HCT116 (cell line): ENCODE results near the gene TSC2. TPM values are rescaled to one million over a fixed set of nuclear protein-coding genes. Genes with fewer than 3 reads are reported as not detected.

ENCODE experiments used
- ATAC-seq: fragments of 200-7000 bp; cut with Tn5 transposase; 2 replicates; pipeline ENCODE4 v1.9.1; 2020; ENCODE audit warnings: mild to moderate bottlenecking, moderate library complexity
- BruUV-seq: library from RNA; stranded (reverse); fragments of 400-500 nt; replicated peaks from 2 replicates; lab custom pipeline; 2021; lab: Mats Ljungman, UMichigan
- CTCF ChIA-PET: fragments of 300-600 bp; sonication (Branson Sonifier 250); formaldehyde crosslinking; loops from one replicate; lab custom pipeline; 2021; ENCODE audit warnings: antibody characterized with exemption; lab: Charles Lee
- POLR2A ChIA-PET: fragments of 300-600, 350-600 bp; sonication (Branson Sonifier 250); formaldehyde crosslinking; loops from one replicate; lab custom pipeline; 2021; ENCODE audit warnings: antibody characterized with exemption; lab: Charles Lee
- RAD21 ChIA-PET, 2 experiments: fragments of 300-600 bp; sonication (Branson Sonifier 250); formaldehyde crosslinking; loops; one replicate each; lab custom pipeline; 2023; ENCODE audit warnings: low total read pairs in 2 of 2; ENCODE audit not compliant: uncharacterized antibody in 2 of 2, unreplicated experiment in 2 of 2, low non-redundant PET in 1 of 2; lab: Charles Lee
- DNase-seq: peaks from one replicate; pipeline ENCODE4 v3.0.0-alpha.2; 2010; ENCODE audit warnings: low read depth, low spot score
- H2AFZ ChIP-seq: fragments of 200-600 bp; shearing (Covaris generic), sonication (generic); 2 replicates; pipeline ENCODE4 v1.6.1; 2017; ENCODE audit warnings: low read depth, mixed run types, mixed read lengths, antibody characterized with exemption, low read length; ENCODE audit not compliant: poor library complexity, severe bottlenecking
- H3K27ac ChIP-seq: 2 replicates; pipeline ENCODE4 v1.5.1; 2012; ENCODE audit warnings: low read depth, low read length
- H3K27me3 ChIP-seq: fragments of 200-600 bp; sonication (generic); 2 replicates; pipeline ENCODE4 v1.6.1; 2016; ENCODE audit warnings: mixed run types, low read length, mixed read lengths; ENCODE audit not compliant: insufficient read depth
- H3K36me3 ChIP-seq, 2 experiments: fragments of 200-500 bp in 1 of 2; fragments of 200-600 bp in 1 of 2; sonication (Bioruptor generic) in 1 of 2; sonication (generic) in 1 of 2; 2 replicates each; pipeline versions ENCODE4 v1.5.1 to v1.6.1; 2014 to 2016; ENCODE audit warnings: low read length in 2 of 2, inconsistent platforms in 1 of 2, mixed read lengths in 1 of 2, mixed run types in 1 of 2; ENCODE audit not compliant: insufficient read depth in 2 of 2, control insufficient read depth in 1 of 2
- H3K4me1 ChIP-seq, 2 experiments: fragments of 200-600 bp in 1 of 2; sonication (generic) in 1 of 2; 2 replicates each; pipeline versions ENCODE4 v1.5.1 to v1.6.1; 2012 to 2017; ENCODE audit warnings: low read length in 2 of 2, inconsistent platforms in 1 of 2, mild to moderate bottlenecking in 1 of 2, mixed read lengths in 1 of 2, mixed run types in 1 of 2, moderate library complexity in 1 of 2; ENCODE audit not compliant: insufficient read depth in 2 of 2, control insufficient read depth in 1 of 2
- H3K4me2 ChIP-seq: fragments of 200-600 bp; sonication (generic); 2 replicates; pipeline ENCODE4 v1.6.1; 2017; ENCODE audit warnings: mixed run types, low read length, mixed read lengths
- H3K4me3 ChIP-seq, 2 experiments: fragments of 200-600 bp in 1 of 2; sonication (generic) in 1 of 2; replicated peaks in 1 of 2; 2 replicates each; pipeline ENCODE4 v1.5.1; 2011 to 2016; ENCODE audit warnings: low read length in 2 of 2, control low read depth in 1 of 2, low read depth in 1 of 2, mild to moderate bottlenecking in 1 of 2, mixed read lengths in 1 of 2, mixed run types in 1 of 2
- H3K79me2 ChIP-seq: fragments of 200-600 bp; sonication (generic); 2 replicates; pipeline ENCODE4 v1.6.1; 2017; ENCODE audit warnings: mild to moderate bottlenecking, mixed run types, low read length, moderate library complexity, mixed read lengths; ENCODE audit not compliant: insufficient read depth
- H3K9ac ChIP-seq: fragments of 200-600 bp; sonication (generic); 2 replicates; pipeline ENCODE4 v1.6.1; 2016; ENCODE audit warnings: low read length, mixed read lengths
- H3K9me2 ChIP-seq: fragments of 200-600 bp; sonication (generic), shearing (Covaris generic); 2 replicates; pipeline ENCODE4 v1.6.1; 2017; ENCODE audit warnings: mixed run types, mild to moderate bottlenecking, moderate library complexity; ENCODE audit not compliant: insufficient read depth
- H3K9me3 ChIP-seq, 2 experiments: fragments of 200-500 bp in 1 of 2; fragments of 200-600 bp in 1 of 2; sonication (Bioruptor generic) in 1 of 2; sonication (generic) in 1 of 2; 2 replicates each; pipeline ENCODE4 v1.6.1; 2014 to 2017; ENCODE audit warnings: low read length in 2 of 2, mixed read lengths in 2 of 2, inconsistent platforms in 1 of 2, low read depth in 1 of 2, mild to moderate bottlenecking in 1 of 2, mixed run types in 1 of 2, moderate library complexity in 1 of 2; ENCODE audit not compliant: control insufficient read depth in 1 of 2, insufficient read depth in 1 of 2
- H4K20me1 ChIP-seq: fragments of 200-600 bp; sonication (generic), shearing (Covaris generic); 2 replicates; pipeline ENCODE4 v1.6.1; 2017; ENCODE audit warnings: mixed run types, mild to moderate bottlenecking, moderate library complexity; ENCODE audit not compliant: insufficient read depth
- CBX3 ChIP-seq: IDR thresholded peaks from 2 replicates; pipeline ENCODE4 v1.6.1; 2012; ENCODE audit warnings: low read depth
- FOSL1 ChIP-seq: IDR thresholded peaks from 2 replicates; pipeline ENCODE4 v1.6.1; 2012; ENCODE audit warnings: low read depth
- POLR2AphosphoS5 ChIP-seq: IDR thresholded peaks from 2 replicates; pipeline ENCODE4 v1.6.1; 2011; ENCODE audit warnings: mild to moderate bottlenecking, low read depth, low read length, moderate library complexity
- SP1 ChIP-seq: IDR thresholded peaks from 2 replicates; pipeline ENCODE4 v1.6.1; 2012; ENCODE audit warnings: low read depth
- intact Hi-C: fragments of 100-400 bp; cut with micrococcal nuclease; formaldehyde crosslinking; loops from 2 replicates; pipeline ENCODE4 v1.10.0; 2022
- total RNA-seq: library from RNA; stranded (reverse); gene quantifications from one replicate; pipeline ENCODE4 v1.2.1, GENCODE V29; 2021; ENCODE audit not compliant: unreplicated experiment
- TF ChIP-seq, protein P1 (sequence below), 3 experiments: fragments of 200-600 bp in 1 of 3; sonication (generic) in 1 of 3; IDR thresholded peaks in 2 of 3; conservative IDR thresholded peaks in 1 of 3; 2 replicates each; pipeline ENCODE4 v1.5.1; 2012 to 2017; ENCODE audit warnings: low read depth in 2 of 3, low read length in 2 of 3, antibody characterized with exemption in 1 of 3, borderline replicate concordance in 1 of 3, control low read depth in 1 of 3, mild to moderate bottlenecking in 1 of 3, mixed read lengths in 1 of 3, mixed run types in 1 of 3, moderate library complexity in 1 of 3; ENCODE audit not compliant: insufficient read depth in 1 of 3

Gene TSC2
- total RNA-seq, 1 experiment from 2014 or later = 74.1 TPM

DNA sequence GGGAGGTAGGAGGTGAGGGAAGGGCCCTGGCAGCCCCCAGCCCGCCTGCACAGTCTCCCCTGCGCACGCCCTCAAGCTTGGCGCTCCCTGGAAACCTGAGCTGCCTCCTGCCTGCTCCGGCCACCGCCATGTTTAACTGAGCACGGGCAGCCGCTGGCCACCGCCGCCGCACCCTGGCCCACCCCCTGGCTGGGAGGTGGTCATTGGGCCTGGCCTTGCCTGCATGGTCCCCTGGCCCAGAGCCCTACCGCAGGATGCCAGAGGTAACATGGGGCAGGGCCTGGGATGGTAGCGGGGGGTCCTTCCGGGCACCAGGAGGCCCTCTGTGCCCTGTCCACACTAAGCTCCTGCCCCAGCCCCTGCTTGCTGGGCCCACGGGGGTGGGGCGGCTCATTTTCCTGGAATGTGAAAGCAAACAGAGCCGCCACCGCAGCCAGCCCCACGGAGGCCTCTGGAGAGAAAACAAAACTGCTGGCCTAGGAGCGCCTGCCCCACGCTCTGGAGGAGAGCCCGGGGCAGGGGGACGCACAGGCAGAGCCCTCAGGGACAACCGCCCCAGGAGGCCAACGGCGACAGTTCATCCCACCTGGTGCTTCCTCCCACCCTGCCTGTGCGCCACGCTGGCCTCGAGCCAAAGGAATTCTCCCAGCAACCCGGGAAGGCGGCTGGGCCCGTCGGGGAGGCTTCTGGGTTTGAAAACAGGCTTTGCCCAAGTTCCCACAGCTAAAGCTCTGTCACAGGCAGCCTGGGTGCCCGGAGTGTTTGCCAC lies 12.2 kb upstream of the TSC2 start:
- TF ChIP-seq, protein P1, sequence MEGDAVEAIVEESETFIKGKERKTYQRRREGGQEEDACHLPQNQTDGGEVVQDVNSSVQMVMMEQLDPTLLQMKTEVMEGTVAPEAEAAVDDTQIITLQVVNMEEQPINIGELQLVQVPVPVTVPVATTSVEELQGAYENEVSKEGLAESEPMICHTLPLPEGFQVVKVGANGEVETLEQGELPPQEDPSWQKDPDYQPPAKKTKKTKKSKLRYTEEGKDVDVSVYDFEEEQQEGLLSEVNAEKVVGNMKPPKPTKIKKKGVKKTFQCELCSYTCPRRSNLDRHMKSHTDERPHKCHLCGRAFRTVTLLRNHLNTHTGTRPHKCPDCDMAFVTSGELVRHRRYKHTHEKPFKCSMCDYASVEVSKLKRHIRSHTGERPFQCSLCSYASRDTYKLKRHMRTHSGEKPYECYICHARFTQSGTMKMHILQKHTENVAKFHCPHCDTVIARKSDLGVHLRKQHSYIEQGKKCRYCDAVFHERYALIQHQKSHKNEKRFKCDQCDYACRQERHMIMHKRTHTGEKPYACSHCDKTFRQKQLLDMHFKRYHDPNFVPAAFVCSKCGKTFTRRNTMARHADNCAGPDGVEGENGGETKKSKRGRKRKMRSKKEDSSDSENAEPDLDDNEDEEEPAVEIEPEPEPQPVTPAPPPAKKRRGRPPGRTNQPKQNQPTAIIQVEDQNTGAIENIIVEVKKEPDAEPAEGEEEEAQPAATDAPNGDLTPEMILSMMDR (IDR thresholded peaks at IDR 0.05 in 2 of 3, conservative IDR thresholded peaks at IDR 0.05 in 1 of 3; ENCODE audit: borderline replicate concordance in 1 of 3, insufficient read depth in 1 of 3, low read depth in 2 of 3, low read length in 2 of 3) = no peak
- TF ChIP-seq SP1 (no peak), POLR2AphosphoS5 (no peak), CBX3 (no peak), FOSL1 (no peak)
- TF ChIP-seq, all 23 proteins: peak for 0
- H3K9me3 ChIP-seq = no peaks in the 10 kb centered on the region
- no peak overlapping the region for H2AFZ ChIP-seq
- DNase-seq (no peak), ATAC-seq (no peak)
- H4K20me1 ChIP-seq = no peaks in the 10 kb centered on the region
- intact Hi-C loops = no loop called here
- H3K9ac ChIP-seq = no peak overlapping the region
- no peak overlapping the region for H3K4me2 ChIP-seq
- no peaks in the 10 kb centered on the region for H3K9me2 ChIP-seq
- H3K27ac ChIP-seq = peak overlapping the region; percentile 26; the same call in 1 of the 2 replicates
- ChIA-PET POLR2A (no interaction called here), CTCF (no interaction called here), RAD21 (no interaction called here)
- peaks cover 0 to 10% of the 10 kb centered on the region in 2 experiments; a peak in 1 of 4 replicates for H3K4me1 ChIP-seq
- no TSS peak for BruUV-seq
- no peaks in the 10 kb centered on the region for H3K79me2 ChIP-seq
- no peaks in the 10 kb centered on the region for H3K36me3 ChIP-seq
- H3K4me3 ChIP-seq = no peak overlapping the region
- no peaks in the 10 kb centered on the region for H3K27me3 ChIP-seq
